Breast epithelium (tissue), 3 donors: ENCODE results near the gene DYSF.

Source experiments
- POLR2A ChIP-seq: fragments of 450-650 bp; IDR thresholded peaks from one replicate; pipeline ENCODE4 v1.6.1; 2016; ENCODE audit warnings: antibody characterized with exemption, mild to moderate bottlenecking, moderate library complexity
- POLR2AphosphoS5 ChIP-seq, 3 donors: sonication (generic); formaldehyde crosslinking; IDR thresholded peaks; one replicate each; pipeline ENCODE4 v1.6.1; 2017; ENCODE audit warnings: antibody characterized with exemption in 3 of 3
- TF ChIP-seq, protein P1 (sequence below), 3 donors: fragments of 450-650 bp; IDR thresholded peaks; one replicate each; pipeline ENCODE4 v1.5.1; 2016 to 2017; ENCODE audit warnings: antibody characterized with exemption in 3 of 3, mild to moderate bottlenecking in 3 of 3, moderate library complexity in 3 of 3

GRCh38 chr2:71498261-71498701, 44.9 kb downstream of the DYSF start:
- TF ChIP-seq POLR2A = no peak
- TF ChIP-seq, protein P1, sequence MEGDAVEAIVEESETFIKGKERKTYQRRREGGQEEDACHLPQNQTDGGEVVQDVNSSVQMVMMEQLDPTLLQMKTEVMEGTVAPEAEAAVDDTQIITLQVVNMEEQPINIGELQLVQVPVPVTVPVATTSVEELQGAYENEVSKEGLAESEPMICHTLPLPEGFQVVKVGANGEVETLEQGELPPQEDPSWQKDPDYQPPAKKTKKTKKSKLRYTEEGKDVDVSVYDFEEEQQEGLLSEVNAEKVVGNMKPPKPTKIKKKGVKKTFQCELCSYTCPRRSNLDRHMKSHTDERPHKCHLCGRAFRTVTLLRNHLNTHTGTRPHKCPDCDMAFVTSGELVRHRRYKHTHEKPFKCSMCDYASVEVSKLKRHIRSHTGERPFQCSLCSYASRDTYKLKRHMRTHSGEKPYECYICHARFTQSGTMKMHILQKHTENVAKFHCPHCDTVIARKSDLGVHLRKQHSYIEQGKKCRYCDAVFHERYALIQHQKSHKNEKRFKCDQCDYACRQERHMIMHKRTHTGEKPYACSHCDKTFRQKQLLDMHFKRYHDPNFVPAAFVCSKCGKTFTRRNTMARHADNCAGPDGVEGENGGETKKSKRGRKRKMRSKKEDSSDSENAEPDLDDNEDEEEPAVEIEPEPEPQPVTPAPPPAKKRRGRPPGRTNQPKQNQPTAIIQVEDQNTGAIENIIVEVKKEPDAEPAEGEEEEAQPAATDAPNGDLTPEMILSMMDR (IDR thresholded peaks at IDR 0.05) = no peak
- no peak for TF ChIP-seq POLR2AphosphoS5 (IDR thresholded peaks at IDR 0.05)
